Gastrocnemius medialis (tissue), 4 donors: ENCODE data around the gene TTC9. TPM values are rescaled to one million over a fixed set of nuclear protein-coding genes. Genes with fewer than 3 reads are reported as not detected.

Source experiments
- ATAC-seq, 2 donors: fragments of 150-250 bp; one replicate each; pipeline ENCODE4 v1.9.1; 2016
- DNase-seq, 2 donors: peaks; one replicate each; pipeline ENCODE4 v3.0.0-alpha.2; 2019
- H3K27ac ChIP-seq, 4 donors: fragments of 200-600 bp; sonication (generic); 1 replicate in 1 of 4; 2 replicates in 3 of 4; pipeline ENCODE4 v1.5.1; 2016 to 2018; ENCODE audit warnings: mild to moderate bottlenecking in 2 of 4, moderate library complexity in 1 of 4
- H3K27me3 ChIP-seq, 3 donors: fragments of 200-600 bp; sonication (generic) in 2 of 3; 1 replicate in 1 of 3; 2 replicates in 2 of 3; pipeline versions ENCODE4 v1.5.1 to v1.6.0; 2016 to 2019; ENCODE audit warnings: mild to moderate bottlenecking in 1 of 3, moderate library complexity in 1 of 3
- H3K36me3 ChIP-seq, 2 donors: fragments of 200-600 bp; sonication (generic) in 1 of 2; one replicate each; pipeline ENCODE4 v1.5.1; 2017 to 2018
- H3K4me1 ChIP-seq, 2 donors: fragments of 200-600 bp; sonication (generic) in 1 of 2; one replicate each; pipeline ENCODE4 v1.5.1; 2016 to 2017; ENCODE audit warnings: mild to moderate bottlenecking in 2 of 2
- H3K4me3 ChIP-seq, 4 donors: fragments of 200-600 bp; sonication (generic) in 3 of 4; 1 replicate in 1 of 4; 2 replicates in 3 of 4; pipeline ENCODE4 v1.5.1; 2016 to 2019; ENCODE audit warnings: mild to moderate bottlenecking in 2 of 4
- H3K9me3 ChIP-seq, 3 donors: fragments of 200-600 bp; sonication (generic) in 2 of 3; 1 replicate in 1 of 3; 2 replicates in 2 of 3; pipeline ENCODE4 v1.5.1; 2016 to 2019
- CTCF ChIP-seq, 5 experiments: fragments of 450-650 bp in 3 of 5; fragments of 200-600 bp in 2 of 5; sonication (generic) in 2 of 5; IDR thresholded peaks in 4 of 5; conservative IDR thresholded peaks in 1 of 5; 1 replicate in 4 of 5; 2 replicates in 1 of 5; pipeline ENCODE4 v1.5.1; 2016 to 2019; ENCODE audit warnings: antibody characterized with exemption in 5 of 5, mild to moderate bottlenecking in 3 of 5, moderate library complexity in 3 of 5
- POLR2A ChIP-seq, 2 donors: fragments of 450-650 bp; IDR thresholded peaks; one replicate each; pipeline ENCODE4 v1.6.1; 2017; ENCODE audit warnings: antibody characterized with exemption in 2 of 2, mild to moderate bottlenecking in 2 of 2, moderate library complexity in 2 of 2
- in situ Hi-C, 4 donors: fragments of 200-750 bp; cut with MboI; loops; one replicate each; pipeline versions ENCODE4 v1.15.0 to v1.8.0; 2017; ENCODE audit warnings: low sequenced_read_pairs in 4 of 4
- intact Hi-C: fragments of 100-400 bp; cut with DNase I; formaldehyde crosslinking; loops from one replicate; pipeline ENCODE4 v1.15.1; 2023; ENCODE audit warnings: low total_unique reads
- total RNA-seq, 4 donors: library from RNA; depleted of rRNA; stranded (reverse); fragments of >200 nt; gene quantifications; one replicate each; pipeline versions ENCODE4 v1.1.0 to v1.2.3, GENCODE V29; 2016

Gene TTC9
- total RNA-seq, 4 donors from 2014 or later: 4.4 to 10.8 (median 9.1) TPM

- Histone ChIP-seq H3K27ac (no peak overlapping the region), H3K36me3 (no peaks in the 10 kb centered on the region), H3K27me3 (peaks cover 0 to 4% (median 0%) of the 10 kb centered on the region in 3 donors), H3K4me1 (peaks cover 12 to 17% of the 10 kb centered on the region in 2 donors), H3K4me3 (no peak overlapping the region), H3K9me3 (no peaks in the 10 kb centered on the region)
- ATAC-seq: no peak
- intact Hi-C loops (loop anchor here (10.0 kb wide), 1 partner anchor 259 kb away; the partner anchor contains the start of gene PCNX1), in situ Hi-C loops (no loop called here)
- no peak for TF ChIP-seq POLR2A (IDR thresholded peaks at IDR 0.05)
- no peak for TF ChIP-seq CTCF (IDR thresholded peaks at IDR 0.05 in 4 of 5, conservative IDR thresholded peaks at IDR 0.05 in 1 of 5)
- DNase-seq: no peak
Measured at GRCh38 chr14:70645892-70646291, 4.2 kb downstream of the TTC9 start.

- intact Hi-C loops (loop anchor here (10.0 kb wide), 1 partner anchor 258 kb away; the partner anchor contains the start of gene PCNX1), in situ Hi-C loops (no loop called here)
- TF ChIP-seq CTCF (IDR thresholded peaks at IDR 0.05 in 4 of 5, conservative IDR thresholded peaks at IDR 0.05 in 1 of 5): no peak
- H3K27ac ChIP-seq: no peak overlapping the region
- no peaks in the 10 kb centered on the region for H3K36me3 ChIP-seq
- H3K27me3 ChIP-seq: peaks cover 0 to 4% (median 0%) of the 10 kb centered on the region in 3 donors
- peaks cover 8 to 16% of the 10 kb centered on the region in 2 donors for H3K4me1 ChIP-seq
- ATAC-seq: no peak
- no peak for DNase-seq
- H3K9me3 ChIP-seq: no peaks in the 10 kb centered on the region
- no peak overlapping the region for H3K4me3 ChIP-seq
Measured at GRCh38 chr14:70646705-70647104, 5.0 kb downstream of the TTC9 start.

- H3K36me3 ChIP-seq: no peaks in the 10 kb centered on the region
- TF ChIP-seq CTCF (IDR thresholded peaks at IDR 0.05 in 4 of 5, conservative IDR thresholded peaks at IDR 0.05 in 1 of 5) (no peak), POLR2A (IDR thresholded peaks at IDR 0.05) (no peak)
- H3K4me1 ChIP-seq: peaks cover 1 to 9% of the 10 kb centered on the region in 2 donors
- ATAC-seq (peak in 1 of 2 donors; percentile 82), DNase-seq (peak in 1 of 2 donors; percentile 22)
- no peaks in the 10 kb centered on the region for H3K27me3 ChIP-seq
- H3K4me3 ChIP-seq: no peak overlapping the region
- in situ Hi-C loops (no loop called here), intact Hi-C loops (loop anchor here (10.0 kb wide), 1 partner anchor 256 kb away; the partner anchor contains the start of gene PCNX1)
- H3K9me3 ChIP-seq: no peaks in the 10 kb centered on the region
- no peak overlapping the region for H3K27ac ChIP-seq
Measured at GRCh38 chr14:70648346-70648745, 6.6 kb downstream of the TTC9 start.

GRCh38 chr14:70649803-70650202, 8.1 kb downstream of the TTC9 start:
- H3K9me3 ChIP-seq: no peaks in the 10 kb centered on the region
- TF ChIP-seq POLR2A (IDR thresholded peaks at IDR 0.05): no peak
- no peak for TF ChIP-seq CTCF (IDR thresholded peaks at IDR 0.05 in 4 of 5, conservative IDR thresholded peaks at IDR 0.05 in 1 of 5)
- DNase-seq: no peak
- H3K4me3 ChIP-seq: no peak overlapping the region
- no peak overlapping the region for H3K27ac ChIP-seq
- no peaks in the 10 kb centered on the region for H3K27me3 ChIP-seq
- intact Hi-C loops (loop anchor here (10.0 kb wide), 1 partner anchor 255 kb away; the partner anchor contains the start of gene PCNX1), in situ Hi-C loops (no loop called here)
- no peaks in the 10 kb centered on the region for H3K36me3 ChIP-seq
- ATAC-seq: no peak
- peaks cover 0 to 8% of the 10 kb centered on the region in 2 donors for H3K4me1 ChIP-seq

GRCh38 chr14:70651522-70651921, 9.8 kb downstream of the TTC9 start:
- ATAC-seq (no peak), DNase-seq (no peak)
- Histone ChIP-seq H3K4me1 (peaks cover 0 to 8% of the 10 kb centered on the region in 2 donors), H3K9me3 (no peaks in the 10 kb centered on the region), H3K36me3 (no peaks in the 10 kb centered on the region), H3K4me3 (no peak overlapping the region), H3K27ac (no peak overlapping the region), H3K27me3 (no peaks in the 10 kb centered on the region)
- intact Hi-C loops: no loop called here
- TF ChIP-seq CTCF (IDR thresholded peaks at IDR 0.05 in 4 of 5, conservative IDR thresholded peaks at IDR 0.05 in 1 of 5) (no peak), POLR2A (IDR thresholded peaks at IDR 0.05) (no peak)
- in situ Hi-C loops: no loop called here
